Gastrocnemius medialis (tissue), 4 donors: ENCODE results near the gene LCN12. TPM values are rescaled to one million over a fixed set of nuclear protein-coding genes. Genes with fewer than 3 reads are reported as not detected.

ENCODE experiments used
- ATAC-seq, 2 donors: fragments of 150-250 bp; one replicate each; pipeline ENCODE4 v1.9.1; 2016
- DNase-seq, 2 donors: peaks; one replicate each; pipeline ENCODE4 v3.0.0-alpha.2; 2019
- H3K27ac ChIP-seq, 4 donors: fragments of 200-600 bp; sonication (generic); 1 replicate in 1 of 4; 2 replicates in 3 of 4; pipeline ENCODE4 v1.5.1; 2016 to 2018; ENCODE audit warnings: mild to moderate bottlenecking in 2 of 4, moderate library complexity in 1 of 4
- H3K27me3 ChIP-seq, 3 donors: fragments of 200-600 bp; sonication (generic) in 2 of 3; 1 replicate in 1 of 3; 2 replicates in 2 of 3; pipeline versions ENCODE4 v1.5.1 to v1.6.0; 2016 to 2019; ENCODE audit warnings: mild to moderate bottlenecking in 1 of 3, moderate library complexity in 1 of 3
- H3K36me3 ChIP-seq, 2 donors: fragments of 200-600 bp; sonication (generic) in 1 of 2; one replicate each; pipeline ENCODE4 v1.5.1; 2017 to 2018
- H3K4me1 ChIP-seq, 2 donors: fragments of 200-600 bp; sonication (generic) in 1 of 2; one replicate each; pipeline ENCODE4 v1.5.1; 2016 to 2017; ENCODE audit warnings: mild to moderate bottlenecking in 2 of 2
- H3K4me3 ChIP-seq, 4 donors: fragments of 200-600 bp; sonication (generic) in 3 of 4; 1 replicate in 1 of 4; 2 replicates in 3 of 4; pipeline ENCODE4 v1.5.1; 2016 to 2019; ENCODE audit warnings: mild to moderate bottlenecking in 2 of 4
- H3K9me3 ChIP-seq, 3 donors: fragments of 200-600 bp; sonication (generic) in 2 of 3; 1 replicate in 1 of 3; 2 replicates in 2 of 3; pipeline ENCODE4 v1.5.1; 2016 to 2019
- POLR2A ChIP-seq, 2 donors: fragments of 450-650 bp; IDR thresholded peaks; one replicate each; pipeline ENCODE4 v1.6.1; 2017; ENCODE audit warnings: antibody characterized with exemption in 2 of 2, mild to moderate bottlenecking in 2 of 2, moderate library complexity in 2 of 2
- in situ Hi-C, 4 donors: fragments of 200-750 bp; cut with MboI; loops; one replicate each; pipeline versions ENCODE4 v1.15.0 to v1.8.0; 2017; ENCODE audit warnings: low sequenced_read_pairs in 4 of 4
- intact Hi-C: fragments of 100-400 bp; cut with DNase I; formaldehyde crosslinking; loops from one replicate; pipeline ENCODE4 v1.15.1; 2023; ENCODE audit warnings: low total_unique reads
- total RNA-seq, 4 donors: library from RNA; depleted of rRNA; stranded (reverse); fragments of >200 nt; gene quantifications; one replicate each; pipeline versions ENCODE4 v1.1.0 to v1.2.3, GENCODE V29; 2016
- TF ChIP-seq, protein P1 (sequence below), 5 experiments: fragments of 450-650 bp in 3 of 5; fragments of 200-600 bp in 2 of 5; sonication (generic) in 2 of 5; IDR thresholded peaks in 4 of 5; conservative IDR thresholded peaks in 1 of 5; 1 replicate in 4 of 5; 2 replicates in 1 of 5; pipeline ENCODE4 v1.5.1; 2016 to 2019; ENCODE audit warnings: antibody characterized with exemption in 5 of 5, mild to moderate bottlenecking in 3 of 5, moderate library complexity in 3 of 5

LCN12 gene
- total RNA-seq, 4 donors from 2014 or later = not detected

GRCh38 chr9:136982232-136983051 is 30.4 kb downstream of the LCN12 start, which contains the start of gene LCNL1:
Gene LCNL1 (plus strand): TSS chr9:136982993. CDS start chr9:136983587, 594 bp downstream.
- H3K9me3 ChIP-seq = no peaks in the 10 kb centered on the region
- no peak for ATAC-seq
- TF ChIP-seq, protein P1, sequence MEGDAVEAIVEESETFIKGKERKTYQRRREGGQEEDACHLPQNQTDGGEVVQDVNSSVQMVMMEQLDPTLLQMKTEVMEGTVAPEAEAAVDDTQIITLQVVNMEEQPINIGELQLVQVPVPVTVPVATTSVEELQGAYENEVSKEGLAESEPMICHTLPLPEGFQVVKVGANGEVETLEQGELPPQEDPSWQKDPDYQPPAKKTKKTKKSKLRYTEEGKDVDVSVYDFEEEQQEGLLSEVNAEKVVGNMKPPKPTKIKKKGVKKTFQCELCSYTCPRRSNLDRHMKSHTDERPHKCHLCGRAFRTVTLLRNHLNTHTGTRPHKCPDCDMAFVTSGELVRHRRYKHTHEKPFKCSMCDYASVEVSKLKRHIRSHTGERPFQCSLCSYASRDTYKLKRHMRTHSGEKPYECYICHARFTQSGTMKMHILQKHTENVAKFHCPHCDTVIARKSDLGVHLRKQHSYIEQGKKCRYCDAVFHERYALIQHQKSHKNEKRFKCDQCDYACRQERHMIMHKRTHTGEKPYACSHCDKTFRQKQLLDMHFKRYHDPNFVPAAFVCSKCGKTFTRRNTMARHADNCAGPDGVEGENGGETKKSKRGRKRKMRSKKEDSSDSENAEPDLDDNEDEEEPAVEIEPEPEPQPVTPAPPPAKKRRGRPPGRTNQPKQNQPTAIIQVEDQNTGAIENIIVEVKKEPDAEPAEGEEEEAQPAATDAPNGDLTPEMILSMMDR (IDR thresholded peaks at IDR 0.05 in 4 of 5, conservative IDR thresholded peaks at IDR 0.05 in 1 of 5) = no peak
- TF ChIP-seq POLR2A (IDR thresholded peaks at IDR 0.05) = no peak
- intact Hi-C loops (no loop called here), in situ Hi-C loops (no loop called here)
- no peak for DNase-seq
- H3K36me3 ChIP-seq = no peaks in the 10 kb centered on the region
- peaks cover 19 to 37% (median 31%) of the 10 kb centered on the region in 3 donors for H3K27me3 ChIP-seq
- H3K27ac ChIP-seq = peak within 1 kb of the TSS in 2 of 4 donors; percentile 52 to 64
- peaks cover 0 to 12% of the 10 kb centered on the region in 2 donors for H3K4me1 ChIP-seq
- no peak within 1 kb of the TSS for H3K4me3 ChIP-seq

DNA sequence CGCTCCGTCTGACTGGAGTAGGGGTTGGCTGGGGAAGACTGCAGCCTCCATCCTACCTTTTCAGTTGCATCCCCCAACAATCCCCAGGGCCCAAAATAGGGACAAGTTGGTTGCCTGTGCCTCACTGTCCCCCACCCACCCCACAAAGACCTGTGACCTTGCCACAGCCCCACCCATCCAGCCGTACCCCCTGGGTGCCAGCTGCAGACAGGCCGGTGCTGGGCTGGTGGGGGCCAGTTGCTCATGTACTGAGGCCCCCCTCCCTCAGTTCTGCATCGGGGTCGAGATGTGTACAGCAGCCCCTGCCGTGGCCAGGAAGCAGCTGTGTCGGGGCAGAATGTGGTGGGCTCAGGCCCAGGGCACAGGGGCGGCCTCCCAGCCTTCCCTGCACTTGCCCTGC is 31.1 kb downstream of the LCN12 start:
- in situ Hi-C loops (no loop called here), intact Hi-C loops (no loop called here)
- Histone ChIP-seq H3K9me3 (no peaks in the 10 kb centered on the region), H3K4me1 (peaks cover 0 to 5% of the 10 kb centered on the region in 2 donors), H3K27me3 (peaks cover 19 to 30% (median 26%) of the 10 kb centered on the region in 3 donors), H3K27ac (no peak overlapping the region), H3K4me3 (no peak overlapping the region), H3K36me3 (no peaks in the 10 kb centered on the region)
- TF ChIP-seq, protein P1 (IDR thresholded peaks at IDR 0.05 in 4 of 5, conservative IDR thresholded peaks at IDR 0.05 in 1 of 5) = no peak
- no peak for TF ChIP-seq POLR2A (IDR thresholded peaks at IDR 0.05)
- no peak for ATAC-seq
- no peak for DNase-seq

DNA sequence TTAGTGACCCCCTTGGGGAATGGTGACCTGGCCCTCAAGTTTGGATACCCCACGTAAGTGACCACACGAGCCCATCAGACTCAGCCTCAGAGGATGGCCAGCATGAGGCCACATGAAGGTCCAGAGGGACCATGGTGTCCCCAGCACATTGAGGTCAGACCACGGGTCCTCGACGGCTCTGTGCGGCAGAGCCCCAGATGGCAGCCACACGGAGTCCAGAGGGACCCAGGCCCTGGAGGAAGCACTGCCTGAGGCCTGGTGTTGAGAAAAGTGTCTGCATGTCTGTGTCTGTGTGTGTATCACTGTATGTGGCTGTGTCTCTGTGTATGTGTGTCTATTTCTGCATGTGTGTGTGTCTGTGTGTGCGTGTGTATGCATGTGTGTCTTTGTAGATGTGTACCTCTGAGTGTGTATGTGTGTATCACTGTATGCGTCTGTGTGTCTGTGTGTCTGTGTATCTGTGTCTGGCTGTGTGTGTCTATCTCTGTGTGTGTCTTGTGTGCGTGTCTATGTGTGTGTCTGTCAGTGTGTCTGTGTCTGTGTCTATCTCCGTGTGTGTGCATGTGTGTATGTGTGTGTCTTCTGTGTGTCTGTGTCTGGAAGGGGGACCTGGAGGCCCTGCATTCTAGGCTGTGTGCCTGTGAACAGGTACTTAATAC is 31.7 kb downstream of the LCN12 start:
- ATAC-seq (no peak), DNase-seq (no peak)
- Histone ChIP-seq H3K9me3 (no peaks in the 10 kb centered on the region), H3K36me3 (no peaks in the 10 kb centered on the region), H3K4me3 (no peak overlapping the region), H3K4me1 (peaks cover 0 to 5% of the 10 kb centered on the region in 2 donors), H3K27ac (no peak overlapping the region), H3K27me3 (peaks cover 19 to 30% (median 26%) of the 10 kb centered on the region in 3 donors)
- in situ Hi-C loops = no loop called here
- intact Hi-C loops = no loop called here
- TF ChIP-seq, protein P1 (IDR thresholded peaks at IDR 0.05 in 4 of 5, conservative IDR thresholded peaks at IDR 0.05 in 1 of 5) = no peak
- TF ChIP-seq POLR2A (IDR thresholded peaks at IDR 0.05) = no peak

- Histone ChIP-seq H3K4me1 (peaks cover 0 to 5% of the 10 kb centered on the region in 2 donors), H3K36me3 (no peaks in the 10 kb centered on the region), H3K4me3 (no peak overlapping the region), H3K27ac (no peak overlapping the region), H3K27me3 (peaks cover 19 to 30% (median 26%) of the 10 kb centered on the region in 3 donors), H3K9me3 (no peaks in the 10 kb centered on the region)
- intact Hi-C loops = no loop called here
- ATAC-seq (no peak), DNase-seq (no peak)
- TF ChIP-seq, protein P1 (IDR thresholded peaks at IDR 0.05 in 4 of 5, conservative IDR thresholded peaks at IDR 0.05 in 1 of 5) = no peak
- no peak for TF ChIP-seq POLR2A (IDR thresholded peaks at IDR 0.05)
- in situ Hi-C loops = no loop called here
These were observed 32.5 kb downstream of the LCN12 start for GRCh38 chr9:136984464-136985026.
